ENCODE measurements around the gene UVRAG. TPM values are rescaled to one million over a fixed set of nuclear protein-coding genes. Genes with fewer than 3 reads are reported as not detected.

Gene UVRAG
- total and polyA plus RNA-seq, 7 donors: 6.2 to 16.8 (median 13.6) TPM

DNA sequence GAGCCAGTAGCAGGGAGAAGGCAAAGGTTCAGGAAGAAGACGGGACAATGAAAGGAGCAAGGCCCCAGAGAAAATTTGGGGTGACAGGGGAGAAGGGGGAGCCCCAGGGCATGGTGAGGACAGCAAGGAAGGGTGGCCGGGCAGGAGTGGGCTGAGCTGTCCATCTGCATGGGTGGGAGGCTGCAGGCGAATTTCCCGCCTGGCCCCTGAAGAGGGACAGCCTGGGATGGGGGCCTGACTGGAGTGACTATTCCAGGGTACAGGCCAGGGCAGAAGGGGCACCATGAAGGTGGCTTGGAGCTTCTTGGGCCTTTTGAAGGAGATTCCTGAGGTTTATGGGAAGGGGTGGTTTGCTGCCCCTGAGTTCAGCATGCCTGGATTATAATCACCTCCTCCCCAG lies 335.1 kb downstream of the UVRAG start:
- no peak for TF ChIP-seq CTCF (IDR thresholded peaks at IDR 0.05)
- 93 to 96% (median 95%) methylated on average over 4 of the region's 4 CpGs for WGBS, 3 donors
- intact Hi-C loops (cut with DNase I): loop anchor here (5.0 to 10.0 kb wide), 2 partner anchors 345 to 348 kb away; no protein-coding TSS in a partner anchor
- DNase-seq (no peak), ATAC-seq (no peak)
- H3K27me3 ChIP-seq (ENCODE audit: insufficient read depth in 3 of 3, low read length in 2 of 3): no peaks in the 10 kb centered on the region
- no peak overlapping the region for H3K4me3 ChIP-seq
- H3K36me3 ChIP-seq (ENCODE audit: insufficient read depth in 1 of 2, low read depth in 1 of 2): no peaks in the 10 kb centered on the region
- peaks cover 8% of the 10 kb centered on the region for H3K4me1 ChIP-seq
- no peaks in the 10 kb centered on the region for H3K9me3 ChIP-seq
- no peak overlapping the region for H3K27ac ChIP-seq

DNA sequence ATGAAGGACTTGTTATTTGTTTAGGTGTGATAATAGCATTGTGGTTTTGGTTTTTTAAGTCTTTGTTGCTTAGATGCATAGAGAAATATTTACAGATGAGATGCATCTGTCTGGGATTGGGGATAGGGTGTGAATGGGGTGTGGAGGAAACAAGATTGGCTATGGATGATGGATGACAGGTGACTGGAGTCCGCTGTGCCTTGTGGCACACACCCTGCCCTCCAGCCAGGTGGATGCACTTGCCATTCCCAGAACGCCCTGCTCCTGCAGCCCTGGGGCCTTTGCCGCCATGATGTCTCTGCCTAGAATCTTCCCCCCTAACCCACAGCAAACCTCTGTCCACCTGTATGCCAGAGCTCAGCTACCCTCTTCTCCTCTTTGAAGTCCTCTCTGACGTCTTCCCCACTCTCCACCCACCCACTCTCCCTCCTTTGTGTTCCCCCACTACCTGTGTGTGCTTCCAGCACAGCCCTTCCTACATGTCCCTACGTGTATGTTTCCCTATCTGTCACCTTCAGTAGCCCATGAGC lies 336.6 kb downstream of the UVRAG start:
- DNase-seq (no peak), ATAC-seq (peak in 1 of 4 donors; percentile 6)
- H3K27ac ChIP-seq: no peak overlapping the region
- intact Hi-C loops (cut with DNase I): loop anchor here (2.0 to 10.0 kb wide), 4 partner anchors 255 to 349 kb away; no protein-coding TSS in a partner anchor
- TF ChIP-seq CTCF (IDR thresholded peaks at IDR 0.05): no peak
- no peak overlapping the region for H3K4me3 ChIP-seq
- no peaks in the 10 kb centered on the region for H3K36me3 ChIP-seq (ENCODE audit: insufficient read depth in 1 of 2, low read depth in 1 of 2)
- no peaks in the 10 kb centered on the region for H3K27me3 ChIP-seq (ENCODE audit: insufficient read depth in 3 of 3, low read length in 2 of 3)
- H3K4me1 ChIP-seq: peaks cover 8% of the 10 kb centered on the region
- WGBS, 3 donors: 69 to 79% (median 72%) methylated on average over 5 of the region's 5 CpGs
- H3K9me3 ChIP-seq: no peaks in the 10 kb centered on the region

GRCh38 chr11:76152086-76152681 lies 337.2 kb downstream of the UVRAG start:
- peaks cover 8% of the 10 kb centered on the region for H3K4me1 ChIP-seq
- TF ChIP-seq CTCF (IDR thresholded peaks at IDR 0.05): peak; percentile 94
- no peaks in the 10 kb centered on the region for H3K9me3 ChIP-seq
- no peaks in the 10 kb centered on the region for H3K27me3 ChIP-seq (ENCODE audit: insufficient read depth in 3 of 3, low read length in 2 of 3)
- DNase-seq: peak; percentile 91 to 95
- H3K4me3 ChIP-seq: peak overlapping the region; percentile 63
- H3K27ac ChIP-seq: no peak overlapping the region
- no peaks in the 10 kb centered on the region for H3K36me3 ChIP-seq (ENCODE audit: insufficient read depth in 1 of 2, low read depth in 1 of 2)
- peak; percentile 92 to 99 (median 98) for ATAC-seq
- intact Hi-C loops (cut with DNase I): loop anchor here (2.0 to 10.0 kb wide), 4 partner anchors 255 to 350 kb away; no protein-coding TSS in a partner anchor
- WGBS, 3 donors: 12 to 19% (median 18%) methylated on average over 30 of the region's 30 CpGs

DNA sequence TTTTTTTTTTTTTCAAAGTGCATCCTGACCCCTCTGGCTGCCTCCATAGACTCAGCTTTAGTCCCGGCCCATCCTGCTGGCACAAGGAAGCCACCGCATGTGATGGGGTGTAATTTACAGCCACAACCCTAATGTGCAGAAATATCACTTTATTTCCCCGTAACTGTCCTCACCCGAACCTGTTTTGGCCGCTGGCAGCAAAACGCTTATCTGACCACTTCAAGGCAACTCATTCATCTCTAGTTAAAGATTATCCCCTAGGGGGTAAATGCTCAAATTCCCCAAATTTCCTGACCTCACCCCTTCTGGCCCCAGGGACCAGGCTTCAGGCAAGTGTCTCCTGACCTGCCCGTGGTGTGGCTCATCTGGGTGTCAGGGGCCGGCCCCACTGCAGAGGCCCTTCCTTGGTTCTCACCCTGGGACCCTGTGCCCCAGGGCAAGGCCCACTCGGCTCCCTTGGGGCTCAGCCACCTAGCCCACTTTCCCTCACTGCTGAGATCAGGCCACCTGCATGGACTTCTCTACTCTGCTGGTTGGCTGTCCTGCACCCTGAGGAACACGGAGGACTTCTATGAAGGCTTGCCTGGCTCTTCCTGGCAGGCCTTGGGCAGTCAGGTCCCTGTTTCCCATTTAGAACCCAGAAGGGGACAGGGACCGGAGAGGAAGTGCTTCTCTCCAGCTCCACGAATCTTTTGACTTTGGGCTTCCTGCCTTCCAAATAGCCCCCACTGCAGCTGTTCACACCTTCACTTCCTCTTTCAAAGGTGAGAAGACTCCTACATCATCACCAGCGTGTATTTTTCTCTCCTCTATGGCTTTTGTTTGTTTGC lies 337.9 kb downstream of the UVRAG start:
- Histone ChIP-seq H3K9me3 (no peaks in the 10 kb centered on the region), H3K27me3 (ENCODE audit: insufficient read depth in 3 of 3, low read length in 2 of 3) (no peaks in the 10 kb centered on the region), H3K4me1 (peaks cover 8% of the 10 kb centered on the region), H3K36me3 (ENCODE audit: insufficient read depth in 1 of 2, low read depth in 1 of 2) (no peaks in the 10 kb centered on the region), H3K27ac (no peak overlapping the region), H3K4me3 (peak overlapping the region; percentile 63)
- ATAC-seq: no peak
- WGBS, 3 donors: 68 to 70% (median 69%) methylated on average over 13 of the region's 13 CpGs
- intact Hi-C loops (cut with DNase I): loop anchor here (2.0 to 10.0 kb wide), 4 partner anchors 256 to 351 kb away; no protein-coding TSS in a partner anchor
- no peak for TF ChIP-seq CTCF (IDR thresholded peaks at IDR 0.05)
- no peak for DNase-seq
